IPS-NIHi11 (cell line): ENCODE data around the gene SELENOT.
"Not testable (repeated sequence)": the region's sequence is repeated elsewhere in the genome, so short reads cannot be mapped to it uniquely, and the experiment has no call there.

Experiments
- DNase-seq: peaks from one replicate; pipeline ENCODE4 v3.0.0; 2012; ENCODE audit warnings: mixed read lengths, low spot score

The SELENOT gene

GRCh38 chr3:150607267-150608065, 4.3 kb downstream of the SELENOT start:
- no peak for DNase-seq

GRCh38 chr3:150609988-150610387, 6.9 kb downstream of the SELENOT start:
- no peak for DNase-seq

- no peak for DNase-seq
Observed at GRCh38 chr3:150610785-150611184, 7.7 kb downstream of the SELENOT start.

- DNase-seq = no peak
Observed at GRCh38 chr3:150611666-150612065, 8.5 kb downstream of the SELENOT start.

GRCh38 chr3:150612494-150612893, 9.4 kb downstream of the SELENOT start:
- DNase-seq = no peak

- DNase-seq = no peak
Observed at GRCh38 chr3:150613034-150613433, 9.9 kb downstream of the SELENOT start.

- no peak for DNase-seq
Observed at GRCh38 chr3:150613709-150614480, 10.8 kb downstream of the SELENOT start.

GRCh38 chr3:150620002-150620689, 17.0 kb downstream of the SELENOT start:
- no peak for DNase-seq

GRCh38 chr3:150622955-150623354, 19.8 kb downstream of the SELENOT start:
- not testable (repeated sequence) for DNase-seq

GRCh38 chr3:150623945-150624344, 20.8 kb downstream of the SELENOT start:
- DNase-seq = no peak

- DNase-seq = no peak
Observed at GRCh38 chr3:150626148-150626930, 23.2 kb downstream of the SELENOT start.

GRCh38 chr3:150627557-150627956, 24.4 kb downstream of the SELENOT start:
- DNase-seq = no peak

- no peak for DNase-seq
Observed at GRCh38 chr3:150631515-150632221, 28.5 kb downstream of the SELENOT start.

GRCh38 chr3:150635076-150635475, 32.0 kb downstream of the SELENOT start:
- DNase-seq = no peak

- DNase-seq = no peak
Observed at GRCh38 chr3:150635526-150635925, 32.4 kb downstream of the SELENOT start.

- no peak for DNase-seq
Observed at GRCh38 chr3:150636258-150636657, 33.1 kb downstream of the SELENOT start.

- DNase-seq = no peak
Observed at GRCh38 chr3:150639262-150639661, 36.1 kb downstream of the SELENOT start.

- no peak for DNase-seq
Observed at GRCh38 chr3:150640256-150640655, 37.1 kb downstream of the SELENOT start.

- DNase-seq = no peak
Observed at GRCh38 chr3:150653110-150653561, 50.0 kb downstream of the SELENOT start.

- DNase-seq = no peak
Observed at GRCh38 chr3:150656316-150656715, 53.2 kb downstream of the SELENOT start.
